Measurements from ENCODE around the gene CFAP126.
"Not testable (repeated sequence)": the region's sequence is repeated elsewhere in the genome, so short reads cannot be mapped to it uniquely, and the experiment has no call there.

Gene CFAP126

GRCh38 chr1:161342177-161342576 lies 25.5 kb downstream of the CFAP126 start:
- no peak for TF ChIP-seq CTCF (IDR thresholded peaks at IDR 0.05; ENCODE audit: extremely low read depth, missing control alignments)
- DNase-seq (ENCODE audit: low spot score): no peak

GRCh38 chr1:161335796-161336195 lies 31.9 kb downstream of the CFAP126 start:
- no peak for TF ChIP-seq CTCF (IDR thresholded peaks at IDR 0.05; ENCODE audit: extremely low read depth, missing control alignments)
- DNase-seq (ENCODE audit: low spot score): no peak

DNA sequence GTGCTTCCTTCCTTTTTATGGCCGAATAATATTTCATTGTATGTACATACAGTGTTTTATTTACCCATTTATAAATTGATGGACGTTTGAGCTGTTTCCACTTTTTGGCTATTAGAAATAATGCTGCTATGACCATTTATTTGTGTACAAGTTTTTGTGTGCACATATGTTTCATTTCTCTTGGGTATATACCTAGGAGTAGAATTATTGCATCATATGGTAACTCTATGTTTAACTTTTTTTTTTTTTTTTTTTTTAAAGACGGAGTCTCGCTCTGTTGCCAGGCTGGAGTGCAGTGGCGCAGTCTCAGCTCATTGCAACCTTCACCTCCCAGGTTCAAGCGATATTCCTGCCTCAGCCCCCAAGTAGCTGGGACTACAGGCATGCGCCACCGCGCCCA lies 34.5 kb downstream of the CFAP126 start:
- DNase-seq (ENCODE audit: low spot score): no peak
- no peak for TF ChIP-seq CTCF (IDR thresholded peaks at IDR 0.05; ENCODE audit: extremely low read depth, missing control alignments)

- no peak for DNase-seq (ENCODE audit: low spot score)
Observed at GRCh38 chr1:161330346-161330745, 37.3 kb downstream of the CFAP126 start.

DNA sequence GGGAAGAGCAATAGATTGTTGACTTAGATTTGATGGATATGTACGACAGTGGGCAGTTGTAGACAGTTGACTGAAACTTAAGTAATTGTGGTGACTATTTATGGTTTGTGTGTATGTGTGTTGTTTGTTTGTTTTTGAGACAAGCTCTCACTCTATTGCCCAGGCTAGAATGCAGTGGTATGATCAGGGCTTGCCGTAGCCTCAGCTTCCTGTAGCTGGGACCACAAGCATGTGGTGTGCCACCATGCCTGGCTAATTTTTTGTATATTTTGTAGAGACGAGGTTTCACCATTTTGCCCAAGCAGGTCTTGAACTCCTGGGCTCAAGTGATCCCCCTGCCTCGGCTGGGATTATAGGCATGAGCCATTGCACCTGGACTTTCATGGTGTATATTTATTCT lies 43.7 kb downstream of the CFAP126 start:
- DNase-seq (ENCODE audit: low spot score): no peak
- TF ChIP-seq CTCF (IDR thresholded peaks at IDR 0.05; ENCODE audit: extremely low read depth, missing control alignments): no peak

More at GRCh38 chr1:161330346-161330745, 37.3 kb downstream of the CFAP126 start:
- no peak for TF ChIP-seq CTCF (IDR thresholded peaks at IDR 0.05; ENCODE audit: extremely low read depth, missing control alignments)

DNA sequence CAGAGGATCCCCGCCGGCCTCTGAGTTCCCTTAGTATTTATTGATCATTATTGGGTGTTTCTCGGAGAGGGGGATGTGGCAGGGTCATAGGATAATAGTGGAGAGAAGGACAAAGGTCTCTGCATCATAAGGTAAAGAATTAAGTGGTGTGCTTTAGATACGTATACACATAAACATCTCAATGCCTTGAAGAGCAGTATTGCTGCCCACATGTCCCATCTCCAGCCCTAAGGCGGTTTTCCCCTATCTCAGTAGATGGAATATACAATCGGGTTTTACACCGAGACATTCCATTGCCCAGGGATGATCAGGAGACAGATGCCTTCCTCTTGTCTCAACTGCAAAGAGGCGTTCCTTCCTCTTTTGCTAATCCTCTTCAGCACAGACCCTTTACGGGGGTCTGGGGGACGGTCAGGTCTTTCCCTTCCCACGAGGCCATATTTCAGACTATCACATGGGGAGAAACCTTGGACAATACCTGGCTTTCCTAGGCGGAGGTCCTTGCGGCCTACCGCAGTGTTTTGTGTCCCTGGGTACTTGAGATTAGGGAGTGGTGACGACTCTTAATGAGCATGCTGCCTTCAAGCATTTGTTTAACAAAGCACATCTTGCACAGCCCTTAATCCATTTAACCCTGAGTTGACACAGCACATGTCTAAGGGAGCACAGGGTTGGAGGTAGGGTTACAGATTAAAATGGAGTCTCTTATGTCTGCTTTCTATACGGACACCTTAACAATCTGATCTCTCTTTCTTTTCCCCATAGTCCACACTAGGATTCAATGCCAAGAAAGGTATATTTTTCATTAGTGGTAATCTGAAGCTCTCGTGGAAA lies 51.6 kb downstream of the CFAP126 start:
- not testable (repeated sequence) for DNase-seq (ENCODE audit: low spot score)
